Central memory CD4-positive, alpha-beta T cell (primary cell): ENCODE results near the gene DSCAML1.

Experiments used
- DNase-seq: peaks from one replicate; pipeline ENCODE4 v3.0.0; 2022

Gene DSCAML1

DNA sequence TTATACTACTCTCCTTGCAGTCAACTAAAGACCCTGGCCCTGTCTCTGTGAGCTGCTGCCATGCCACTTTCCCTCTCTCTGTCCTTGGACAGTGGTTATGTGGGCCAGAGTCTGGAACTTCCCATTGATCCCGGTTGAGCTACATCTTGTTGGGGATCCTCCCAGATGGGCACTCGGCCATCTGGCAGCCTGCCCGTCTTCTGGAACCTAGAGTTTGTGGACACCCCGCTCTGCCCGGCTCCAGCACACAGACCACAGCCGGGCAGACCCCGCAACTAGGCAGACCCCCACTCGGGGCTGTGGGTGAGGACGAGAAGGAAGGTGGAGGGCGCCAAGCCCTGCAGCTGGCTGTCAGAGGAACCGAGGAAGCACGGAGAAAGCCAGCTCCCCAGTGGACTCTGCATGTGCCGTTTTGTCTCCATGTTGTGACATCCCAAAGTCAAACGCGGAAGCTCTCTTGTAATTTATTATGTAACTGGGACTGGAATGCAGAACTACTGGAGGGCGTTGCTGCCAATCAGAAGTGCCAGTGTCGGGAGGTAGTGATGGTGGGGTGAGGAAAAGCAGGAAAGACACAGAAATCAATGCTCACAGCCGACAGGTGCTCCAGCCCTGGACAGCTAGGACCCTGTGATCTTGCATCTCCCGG is 261.7 kb downstream of the DSCAML1 start:
- DNase-seq: no peak

DNA sequence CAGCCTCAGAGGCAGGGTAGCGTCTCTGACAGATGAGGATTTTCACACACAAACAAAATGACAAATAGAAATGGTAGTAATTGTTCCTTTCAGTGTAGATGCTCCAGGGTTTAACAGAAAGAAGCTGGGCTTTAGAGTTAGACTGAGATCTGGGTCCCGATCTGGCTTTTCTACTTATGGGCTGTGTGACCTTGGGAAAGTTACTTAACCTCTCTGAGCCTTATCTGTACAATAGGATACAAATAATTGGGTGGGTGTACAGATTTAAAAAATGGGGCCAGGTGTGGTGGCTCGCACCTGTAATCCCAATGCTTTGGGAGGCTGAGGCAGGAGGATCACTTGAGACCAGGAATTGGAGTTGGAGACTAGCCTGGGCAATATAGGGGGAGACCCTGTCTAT is 264.4 kb downstream of the DSCAML1 start:
- DNase-seq: no peak

DNA sequence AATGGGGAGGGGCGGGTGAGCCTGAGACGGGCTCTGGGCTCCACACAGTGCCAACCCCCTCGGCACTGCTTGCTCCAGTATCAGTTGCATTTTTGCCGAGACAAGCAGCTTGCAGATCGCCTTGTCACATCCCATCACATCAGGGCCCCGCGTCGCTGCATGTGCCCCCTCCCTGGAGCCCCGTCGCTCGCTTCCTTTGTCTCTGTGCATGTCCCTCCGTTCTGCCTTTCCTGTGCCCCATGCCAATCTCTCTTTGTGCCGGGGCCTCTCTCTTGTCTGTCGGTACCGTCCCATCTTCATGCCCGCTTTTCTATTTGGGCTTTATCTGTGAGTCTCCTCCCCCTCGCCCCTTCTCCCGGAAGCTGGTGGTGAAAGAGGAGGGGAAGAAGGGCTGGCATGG is 267.2 kb downstream of the DSCAML1 start:
- no peak for DNase-seq

DNA sequence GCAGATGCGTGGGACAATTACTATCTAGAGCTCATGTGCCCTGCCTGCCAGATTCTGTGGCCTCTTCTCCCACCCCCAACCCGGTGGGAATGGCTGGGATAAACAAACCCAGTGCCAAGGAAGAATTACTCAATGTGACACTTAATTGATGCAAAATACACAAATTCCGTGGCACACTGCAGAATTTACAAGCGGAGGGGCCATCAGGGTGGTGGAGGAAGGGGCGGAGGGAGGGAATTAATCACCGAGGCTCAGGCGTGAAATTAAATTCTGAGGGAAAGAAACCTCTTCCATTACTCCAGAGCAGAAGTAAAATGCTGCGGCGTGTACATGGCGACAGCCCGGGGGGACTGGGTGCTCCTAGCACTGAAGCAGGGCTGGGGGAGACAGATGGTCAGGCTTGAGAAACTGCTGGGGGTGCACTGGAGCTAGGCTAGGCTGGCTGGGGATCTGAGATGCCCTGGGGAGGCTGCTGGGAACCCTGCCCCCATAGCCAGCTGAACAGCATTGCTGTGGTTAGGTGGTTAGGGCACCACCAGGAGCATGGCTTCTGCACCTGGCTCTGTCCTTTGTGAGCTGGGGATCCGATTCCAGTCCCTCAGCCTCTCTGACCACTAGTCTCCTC is 268.8 kb downstream of the DSCAML1 start:
- no peak for DNase-seq

DNA sequence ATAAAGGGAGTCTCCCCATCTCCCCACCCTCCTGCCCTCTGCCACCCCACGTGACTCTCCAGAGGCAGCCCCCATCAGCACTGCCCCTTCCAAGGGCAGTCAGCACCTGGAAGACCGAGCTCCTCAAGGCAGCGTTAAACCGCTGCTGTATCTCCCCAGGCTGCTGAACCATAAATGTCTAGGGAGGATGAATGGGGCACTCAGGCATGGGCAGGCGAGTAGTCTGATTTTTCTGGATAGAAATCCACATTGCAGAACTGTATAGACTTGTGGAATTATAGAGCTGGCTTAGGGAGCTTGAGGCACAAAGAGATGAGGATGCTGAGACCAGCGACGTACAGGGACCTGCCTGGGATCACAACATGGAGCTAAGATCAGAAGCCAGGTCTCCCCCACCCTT is 269.7 kb downstream of the DSCAML1 start:
- no peak for DNase-seq

DNA sequence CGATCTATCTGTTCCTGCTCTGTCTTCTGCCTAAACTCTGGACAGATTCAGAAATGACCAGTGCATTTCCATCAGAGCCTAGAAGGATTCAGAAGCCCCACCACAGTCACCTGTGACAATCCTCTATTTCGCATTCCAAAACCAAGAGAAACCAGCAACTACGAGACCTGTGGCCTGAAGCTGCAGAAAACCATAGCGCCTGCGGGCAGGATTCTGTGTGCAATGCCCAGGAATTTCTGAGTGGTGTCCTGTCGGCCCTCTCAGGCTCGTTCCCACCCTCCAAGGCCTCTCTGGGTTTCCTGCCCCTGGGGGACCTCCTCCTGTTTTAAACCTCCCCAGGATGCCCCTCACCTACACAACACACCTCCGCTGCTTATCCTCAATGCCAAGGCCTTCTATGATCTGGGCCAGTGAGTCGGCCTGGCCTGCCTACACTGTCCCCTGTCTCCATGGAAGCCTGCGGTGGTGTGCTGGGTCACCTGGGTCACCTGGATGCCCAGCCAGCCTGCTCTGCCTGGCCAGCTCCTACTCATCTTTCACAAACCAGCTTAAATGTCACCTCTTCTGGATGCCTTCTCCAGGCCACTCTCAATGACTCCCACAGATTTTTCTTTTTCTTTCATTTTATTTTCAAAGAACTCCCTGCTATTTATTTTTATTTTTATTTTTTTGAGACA is 271.0 kb downstream of the DSCAML1 start:
- no peak for DNase-seq

DNA sequence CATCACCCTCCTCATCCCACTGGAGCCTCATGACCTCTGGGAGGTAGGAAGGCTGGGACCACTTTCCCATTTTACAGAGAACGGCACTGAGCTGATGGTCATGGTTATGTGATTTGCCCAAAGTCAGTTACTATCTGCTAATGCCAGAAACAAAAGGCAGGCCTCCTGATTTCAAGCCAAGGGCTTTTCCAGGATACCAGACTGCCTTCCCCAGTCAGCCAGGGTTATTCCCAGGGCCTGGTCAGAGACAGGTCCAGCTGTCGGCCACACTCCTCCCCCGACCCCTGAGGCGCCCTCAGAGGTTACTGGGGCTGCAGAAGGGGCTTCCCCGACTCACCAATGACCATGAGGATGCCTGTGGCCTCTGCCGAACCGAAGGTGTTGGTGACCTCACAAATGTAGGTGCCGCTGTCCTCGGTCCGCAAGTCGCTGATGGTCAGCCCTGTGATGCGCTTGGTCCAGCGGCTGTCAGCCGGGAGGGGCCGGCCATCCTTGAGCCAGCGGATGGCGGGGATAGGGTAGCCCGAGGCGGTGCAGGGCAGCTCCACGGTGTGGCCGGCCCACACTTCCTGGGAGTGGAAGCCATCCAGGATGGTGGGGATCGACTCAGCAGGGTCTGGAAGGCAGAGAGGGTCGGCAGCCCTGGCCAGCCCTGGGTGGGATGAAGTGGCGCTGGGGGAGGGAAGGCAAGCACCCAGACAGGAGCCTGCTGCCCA is 272.4 kb downstream of the DSCAML1 start:
- DNase-seq: no peak

DNA sequence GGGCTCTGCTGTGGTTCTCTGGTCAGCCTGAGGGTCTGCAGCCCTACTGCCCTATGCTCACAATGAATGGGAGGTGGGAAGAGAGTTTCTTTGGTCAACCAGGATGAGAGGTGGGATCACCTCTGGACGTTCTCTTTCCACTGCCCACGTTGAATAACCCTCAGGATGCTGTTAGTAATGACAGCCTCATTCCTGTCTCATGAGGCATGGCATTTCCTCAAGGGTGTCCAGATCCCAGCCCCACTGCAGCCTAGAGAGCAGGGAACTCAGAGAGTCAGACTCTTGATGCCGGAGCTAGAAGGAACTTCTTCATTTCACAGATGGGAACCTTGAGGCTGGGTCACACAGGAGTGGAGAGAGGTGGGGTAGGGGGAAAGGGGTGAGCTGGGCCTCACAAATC is 273.3 kb downstream of the DSCAML1 start:
- DNase-seq: no peak

DNA sequence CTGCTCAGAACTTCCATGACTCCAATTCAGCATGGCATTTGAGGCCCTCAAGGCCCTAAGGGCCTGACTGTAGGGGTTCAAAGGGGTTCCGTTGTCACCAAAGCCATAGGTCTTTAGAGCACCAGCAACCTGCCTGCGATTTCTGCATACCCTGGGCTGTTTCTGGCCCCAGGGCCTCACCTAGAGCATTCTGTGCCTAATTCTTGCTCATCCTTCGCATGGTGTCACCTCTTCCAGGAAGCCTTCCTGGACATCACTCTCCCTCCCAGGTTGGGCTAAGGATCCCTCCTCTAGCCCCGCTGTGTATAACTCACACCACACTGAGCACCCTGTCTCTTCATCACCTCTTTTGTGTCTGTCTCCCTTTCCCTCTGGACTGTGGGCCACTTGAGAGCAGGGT is 275.0 kb downstream of the DSCAML1 start:
- no peak for DNase-seq

DNA sequence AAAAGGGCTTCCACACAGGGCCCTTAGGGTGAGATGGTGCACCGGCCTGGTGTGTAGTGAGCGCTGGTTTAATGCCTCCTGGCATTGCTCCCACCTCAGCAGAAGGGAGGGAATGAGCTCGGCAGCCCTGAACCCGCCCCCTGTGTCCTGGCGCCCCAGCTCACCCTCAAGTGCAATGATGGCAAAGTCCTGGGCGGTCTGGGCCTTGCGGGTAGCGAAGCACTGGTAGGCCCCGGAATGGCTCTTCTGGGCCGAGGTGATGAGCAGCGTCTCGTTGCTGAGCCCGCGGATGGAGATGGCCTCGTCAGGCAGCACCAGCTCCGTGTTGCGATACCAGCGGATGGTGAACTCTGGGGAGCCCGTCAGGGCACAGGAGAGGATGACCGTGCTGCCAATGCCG is 276.1 kb downstream of the DSCAML1 start:
- DNase-seq: no peak

DNA sequence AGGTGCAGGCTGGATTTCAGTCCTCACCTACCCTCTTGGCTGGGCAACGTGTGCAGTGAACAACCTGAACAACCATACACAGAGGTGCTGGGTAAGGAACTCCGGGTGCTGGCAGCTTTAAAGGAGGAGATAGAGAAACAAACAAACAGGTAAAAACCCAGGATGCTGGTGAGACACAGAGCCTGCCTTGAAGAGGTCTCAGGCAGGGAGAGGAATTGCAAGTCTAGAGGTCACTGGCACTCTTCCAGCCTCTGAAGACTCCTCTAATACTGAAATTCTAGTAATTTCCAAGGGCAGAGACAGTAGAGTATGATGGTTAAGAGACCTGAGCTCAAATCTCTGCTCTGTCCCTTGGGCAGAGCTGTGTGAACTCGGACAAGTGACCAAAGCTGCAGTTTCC is 276.8 kb downstream of the DSCAML1 start:
- no peak for DNase-seq

DNA sequence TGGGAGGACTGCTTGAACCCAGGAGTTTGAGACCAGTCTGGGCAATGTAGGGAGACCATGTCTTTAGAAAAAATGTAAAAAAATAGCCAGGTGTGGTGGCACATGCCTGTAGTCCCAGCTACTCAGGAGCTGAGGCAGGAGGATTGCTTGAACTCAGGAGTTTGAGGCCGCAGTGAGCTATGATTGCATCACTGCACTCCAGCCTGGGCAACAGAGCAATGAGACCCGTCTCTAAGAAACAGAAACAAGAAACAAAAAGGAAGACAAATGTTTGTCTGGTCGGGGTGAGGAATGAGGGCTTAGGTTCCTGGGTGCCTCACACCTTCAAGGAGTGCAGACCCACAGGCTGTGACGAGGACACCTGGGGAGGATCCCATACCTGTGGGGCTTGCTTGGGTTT is 277.4 kb downstream of the DSCAML1 start:
- no peak for DNase-seq

DNA sequence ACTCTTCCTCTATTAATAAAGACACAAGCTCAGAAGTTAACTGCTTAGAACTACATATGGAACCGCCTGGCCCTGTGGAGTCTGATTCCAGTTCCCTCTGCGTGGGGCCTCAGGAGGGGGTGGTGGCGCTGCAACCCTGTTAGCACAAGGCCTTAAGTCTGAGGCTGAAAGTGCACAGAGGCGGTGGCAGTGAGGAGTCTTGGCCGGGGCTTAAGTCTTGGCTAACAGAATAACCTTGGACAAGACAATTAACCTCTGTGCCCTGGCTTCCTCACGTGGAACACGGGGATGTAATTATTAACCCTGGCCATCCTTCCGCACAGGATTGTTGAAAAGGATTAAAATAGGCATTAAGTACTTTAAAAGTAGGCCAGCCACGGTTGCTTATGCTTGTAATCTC is 277.8 kb downstream of the DSCAML1 start:
- DNase-seq: no peak

DNA sequence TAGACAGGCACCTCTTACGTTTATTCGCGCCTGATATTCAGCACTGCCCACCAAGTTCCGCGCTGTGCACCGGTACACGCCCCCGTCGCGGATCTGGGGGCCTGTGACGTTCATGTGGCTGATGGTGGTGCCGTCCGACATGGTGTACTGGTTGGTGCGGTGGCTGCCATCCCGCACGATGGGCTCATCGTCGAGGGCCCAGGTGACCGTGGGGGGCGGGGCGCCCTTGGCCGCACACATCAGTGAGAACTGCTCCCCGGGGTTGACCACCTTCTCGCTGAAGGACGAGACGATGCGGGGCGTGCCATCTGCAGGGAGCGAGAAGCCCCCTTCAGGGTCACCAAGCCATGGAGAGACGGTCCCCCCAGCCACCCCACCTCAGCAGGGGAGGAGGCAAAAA is 278.6 kb downstream of the DSCAML1 start:
- no peak for DNase-seq

DNA sequence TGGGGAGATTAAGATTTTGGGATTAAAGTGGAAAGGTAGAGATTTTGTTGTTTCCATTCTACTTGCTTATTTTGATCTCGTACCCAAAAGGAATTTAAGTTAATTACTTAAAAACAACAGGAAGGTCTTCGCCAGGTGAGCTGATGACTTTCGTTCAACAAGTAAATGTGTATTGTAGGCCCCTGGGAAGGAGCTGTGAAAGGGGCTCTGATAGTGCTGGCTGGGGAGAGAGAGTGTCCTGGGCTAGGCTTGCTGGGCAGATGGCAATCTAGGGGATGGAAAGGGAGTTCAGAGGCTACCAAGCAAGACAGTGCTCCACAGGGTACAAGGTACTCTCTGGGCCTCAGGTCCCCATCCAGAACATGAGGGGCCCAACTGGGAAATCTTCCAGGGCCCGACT is 279.9 kb downstream of the DSCAML1 start:
- DNase-seq: no peak

DNA sequence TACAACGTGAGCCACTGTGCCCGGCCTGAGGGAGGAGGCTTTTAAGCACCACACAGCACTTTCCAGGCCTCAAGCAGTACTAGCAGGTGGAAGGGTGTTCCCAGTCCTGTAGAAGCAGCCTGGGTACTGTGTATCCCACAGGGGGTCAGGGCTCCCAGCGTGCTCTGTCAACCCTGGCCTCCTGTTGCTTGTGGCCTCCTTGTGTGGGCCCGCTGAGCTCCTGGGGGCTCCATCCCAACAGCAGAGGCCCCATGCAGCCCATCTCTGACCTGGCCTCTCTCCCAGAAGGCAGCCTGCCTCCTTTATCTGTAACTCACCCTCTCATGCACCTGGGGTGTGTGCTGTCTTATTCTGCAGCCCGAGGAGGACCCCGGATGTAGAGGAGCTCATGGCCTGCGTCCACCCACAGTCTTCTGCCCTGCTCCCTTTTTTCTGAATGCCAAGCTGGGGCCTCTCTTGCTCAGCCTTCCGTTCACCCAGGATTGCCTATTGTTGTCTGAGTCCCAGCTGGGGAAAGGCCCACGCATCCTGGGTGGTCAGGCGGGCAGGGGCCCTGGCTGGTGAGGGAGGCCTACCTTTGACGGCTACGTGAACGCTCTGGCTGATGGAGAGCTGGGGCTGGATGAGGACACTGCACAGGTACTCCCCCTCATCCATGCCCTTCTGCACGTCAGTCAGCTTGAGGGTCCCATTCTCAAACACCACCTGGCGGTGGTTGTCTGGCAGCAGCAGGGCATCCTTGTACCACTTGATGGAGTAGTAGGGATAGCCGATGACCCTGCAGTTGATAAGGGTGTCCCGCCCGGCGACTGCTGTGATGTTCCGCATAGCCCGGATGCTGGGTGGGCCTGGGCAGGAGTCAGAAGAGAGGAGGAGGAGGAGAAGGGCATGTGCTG is 280.9 kb downstream of the DSCAML1 start:
- no peak for DNase-seq

DNA sequence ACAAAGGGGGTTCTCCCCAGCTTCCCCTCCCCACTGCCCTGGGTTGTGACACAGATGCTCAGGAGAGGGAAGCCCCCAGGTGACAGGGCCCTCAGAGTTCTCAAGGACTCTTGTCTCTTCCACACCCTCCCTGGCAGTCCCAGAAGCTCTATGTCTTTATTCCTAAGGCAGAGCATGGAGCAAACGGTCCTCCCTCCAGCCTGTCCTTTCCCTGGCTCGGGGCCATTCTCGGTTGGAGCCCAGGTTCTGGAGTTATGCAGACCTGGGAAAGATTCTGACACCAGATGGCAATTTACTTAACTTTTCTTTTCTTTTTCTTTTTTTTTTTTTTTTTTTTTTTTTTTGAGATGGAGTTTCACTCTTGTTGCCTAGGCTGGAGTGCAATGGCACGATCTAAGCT is 282.8 kb downstream of the DSCAML1 start:
- DNase-seq: no peak

DNA sequence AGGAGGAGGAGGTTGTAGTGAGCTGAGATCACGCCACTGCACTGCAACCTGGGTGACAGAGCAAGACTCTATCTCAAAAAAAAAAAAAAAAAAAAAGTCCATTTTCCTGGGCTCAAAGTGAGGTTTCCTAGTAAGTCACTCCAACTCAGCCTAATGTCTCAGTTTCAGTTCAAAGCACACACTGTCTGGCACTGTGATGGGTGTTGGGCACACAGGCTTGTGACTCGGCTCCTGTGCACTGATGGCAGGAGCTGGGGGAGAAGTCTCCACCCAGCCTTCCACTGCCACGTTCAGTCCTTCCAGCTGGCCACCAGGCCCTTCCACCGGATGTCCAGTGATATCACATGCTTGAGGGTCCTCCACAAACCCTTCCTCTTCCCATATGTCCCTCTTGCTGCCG is 283.4 kb downstream of the DSCAML1 start:
- no peak for DNase-seq

DNA sequence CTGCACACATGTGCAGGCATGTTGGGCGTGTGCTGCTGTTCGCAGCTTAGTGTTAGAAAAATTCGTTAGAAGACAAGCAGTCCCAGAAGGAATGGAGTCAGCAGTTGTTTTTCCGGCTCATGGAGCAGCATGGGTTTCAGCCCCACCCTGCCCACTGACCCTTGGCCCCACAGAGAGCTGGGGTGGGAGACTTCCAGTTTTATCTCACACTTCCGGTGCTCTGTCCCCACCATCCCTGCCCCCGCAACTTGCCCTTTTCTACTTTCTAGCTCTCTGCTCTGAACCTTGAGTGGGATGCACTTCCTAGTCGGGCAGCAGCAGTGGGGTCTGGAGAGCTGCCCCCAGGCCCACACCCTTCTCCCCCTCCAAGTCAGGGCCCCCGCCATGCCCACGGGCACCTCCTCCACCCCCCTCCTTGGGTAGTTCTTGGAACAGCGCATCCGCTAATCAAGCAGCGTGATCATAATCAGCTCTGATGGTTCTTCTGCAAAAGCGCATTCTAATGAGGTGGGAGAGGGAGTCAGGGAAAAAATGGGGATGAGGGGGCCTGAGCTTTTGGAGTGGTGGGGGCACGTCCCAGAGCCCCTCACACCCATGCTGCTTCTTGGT is 285.0 kb downstream of the DSCAML1 start:
- DNase-seq: no peak

DNA sequence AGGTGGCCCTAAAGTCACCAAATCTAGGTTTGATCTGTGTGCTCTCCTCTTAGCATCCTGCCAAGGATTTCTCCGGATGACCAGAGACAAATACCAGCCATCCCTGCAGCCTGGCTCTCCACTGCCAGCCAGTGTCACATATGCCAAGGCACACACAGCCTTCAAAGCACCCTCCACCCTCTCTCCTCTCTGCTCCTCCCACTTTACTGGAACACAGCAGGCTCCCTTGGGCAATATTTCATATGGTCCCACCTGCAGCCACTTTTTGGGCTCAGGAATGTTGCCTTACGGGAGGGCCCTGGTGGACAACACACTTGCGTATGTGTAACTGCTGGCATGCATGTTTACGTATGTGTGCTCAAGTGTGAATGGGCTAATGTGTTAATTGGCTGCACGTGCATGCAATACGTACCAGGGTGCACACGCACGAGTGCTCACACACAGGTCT is 285.5 kb downstream of the DSCAML1 start:
- DNase-seq: no peak

DNA sequence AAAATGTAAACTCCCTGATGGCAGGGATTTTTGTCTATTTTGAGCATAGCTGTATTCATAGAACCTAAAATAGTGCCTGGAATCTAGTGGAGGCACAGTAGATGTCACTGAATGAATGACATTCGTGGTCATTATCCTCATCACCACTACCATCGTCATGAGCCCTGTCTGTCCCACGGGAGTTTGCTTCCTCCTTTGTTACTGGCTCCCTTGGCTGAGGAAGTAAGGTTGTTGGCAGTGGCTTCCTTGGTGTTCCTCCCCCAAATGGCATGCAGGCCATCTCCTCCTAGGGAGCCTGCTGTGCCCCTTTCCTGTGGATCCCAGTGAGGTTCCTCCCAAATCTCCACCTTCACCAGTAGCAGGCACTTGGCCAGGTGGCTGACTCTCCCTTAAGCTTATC is 286.4 kb downstream of the DSCAML1 start:
- DNase-seq: no peak

DNA sequence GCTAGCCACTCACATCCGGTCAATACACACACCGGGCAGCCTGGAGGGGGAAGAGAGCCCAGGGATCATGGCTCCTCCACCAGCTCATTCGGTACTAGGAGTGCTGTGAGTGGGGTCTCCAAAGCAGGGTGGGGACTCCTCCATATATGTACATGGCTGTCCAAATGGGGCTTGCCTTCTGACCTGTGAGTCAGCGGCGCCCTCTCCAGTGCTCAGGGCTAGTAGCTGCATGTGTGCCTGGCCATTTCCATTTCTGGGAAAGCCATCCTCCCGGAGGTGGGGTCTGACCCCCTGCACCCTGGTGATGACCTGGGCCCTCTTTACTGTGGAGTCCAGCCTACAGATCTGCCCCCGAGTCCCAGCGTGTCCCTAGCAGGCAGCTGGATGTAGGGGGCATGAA is 287.5 kb downstream of the DSCAML1 start:
- DNase-seq: no peak
